C4-2B (cell line): ENCODE data around the gene TXNIP.
A peak's percentile ranks its signal among the peaks of the same experiment; 100 is the strongest.

Source experiments
- H3K27ac ChIP-seq: fragments of 450-650 bp; 2 replicates; pipeline ENCODE4 v1.5.1; 2017
- ZFX ChIP-seq: fragments of 450-650 bp; IDR thresholded peaks from 2 replicates; pipeline ENCODE4 v1.6.1; 2017
- TF ChIP-seq, protein P1 (sequence below): fragments of 450-650 bp; conservative IDR thresholded peaks from 2 replicates; pipeline ENCODE4 v1.5.1; 2017; ENCODE audit warnings: mild to moderate bottlenecking

TXNIP gene, protein sequence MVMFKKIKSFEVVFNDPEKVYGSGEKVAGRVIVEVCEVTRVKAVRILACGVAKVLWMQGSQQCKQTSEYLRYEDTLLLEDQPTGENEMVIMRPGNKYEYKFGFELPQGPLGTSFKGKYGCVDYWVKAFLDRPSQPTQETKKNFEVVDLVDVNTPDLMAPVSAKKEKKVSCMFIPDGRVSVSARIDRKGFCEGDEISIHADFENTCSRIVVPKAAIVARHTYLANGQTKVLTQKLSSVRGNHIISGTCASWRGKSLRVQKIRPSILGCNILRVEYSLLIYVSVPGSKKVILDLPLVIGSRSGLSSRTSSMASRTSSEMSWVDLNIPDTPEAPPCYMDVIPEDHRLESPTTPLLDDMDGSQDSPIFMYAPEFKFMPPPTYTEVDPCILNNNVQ

DNA sequence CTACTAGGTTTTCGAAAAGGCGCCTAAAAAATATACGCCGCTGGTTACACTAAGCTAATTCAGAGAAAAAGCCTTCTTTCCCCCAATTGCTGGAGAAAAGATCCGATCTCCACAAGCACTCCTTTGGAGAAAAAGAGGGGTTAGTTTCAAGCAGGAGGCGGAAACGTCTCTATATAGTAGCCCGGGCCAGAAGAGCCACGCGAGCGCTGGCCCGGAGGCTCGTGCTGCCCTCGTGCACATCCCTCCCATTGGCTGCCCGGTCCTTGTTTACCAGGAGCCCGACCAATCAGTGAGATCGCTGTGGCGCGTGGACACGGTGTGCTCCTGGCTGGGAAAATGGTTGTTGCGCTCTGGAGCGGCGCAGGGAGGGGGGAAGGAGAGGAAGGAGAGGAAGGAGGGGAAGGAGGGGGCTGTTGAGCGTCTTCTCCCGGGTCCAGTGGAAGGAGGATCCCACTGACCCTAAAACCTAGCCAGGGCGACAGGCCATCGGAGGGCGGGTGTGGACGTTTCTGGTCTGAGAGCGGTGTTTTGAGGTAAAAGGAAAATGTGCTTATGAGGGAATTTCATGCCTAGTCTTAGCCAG is at the start of gene TXNIP:
TXNIP (minus strand) TSS at position 147 of the 583 bp plus-strand sequence. CDS start 313 bp downstream, outside the sequence.
- TF ChIP-seq, protein P1, sequence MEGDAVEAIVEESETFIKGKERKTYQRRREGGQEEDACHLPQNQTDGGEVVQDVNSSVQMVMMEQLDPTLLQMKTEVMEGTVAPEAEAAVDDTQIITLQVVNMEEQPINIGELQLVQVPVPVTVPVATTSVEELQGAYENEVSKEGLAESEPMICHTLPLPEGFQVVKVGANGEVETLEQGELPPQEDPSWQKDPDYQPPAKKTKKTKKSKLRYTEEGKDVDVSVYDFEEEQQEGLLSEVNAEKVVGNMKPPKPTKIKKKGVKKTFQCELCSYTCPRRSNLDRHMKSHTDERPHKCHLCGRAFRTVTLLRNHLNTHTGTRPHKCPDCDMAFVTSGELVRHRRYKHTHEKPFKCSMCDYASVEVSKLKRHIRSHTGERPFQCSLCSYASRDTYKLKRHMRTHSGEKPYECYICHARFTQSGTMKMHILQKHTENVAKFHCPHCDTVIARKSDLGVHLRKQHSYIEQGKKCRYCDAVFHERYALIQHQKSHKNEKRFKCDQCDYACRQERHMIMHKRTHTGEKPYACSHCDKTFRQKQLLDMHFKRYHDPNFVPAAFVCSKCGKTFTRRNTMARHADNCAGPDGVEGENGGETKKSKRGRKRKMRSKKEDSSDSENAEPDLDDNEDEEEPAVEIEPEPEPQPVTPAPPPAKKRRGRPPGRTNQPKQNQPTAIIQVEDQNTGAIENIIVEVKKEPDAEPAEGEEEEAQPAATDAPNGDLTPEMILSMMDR: no peak
- no peak for TF ChIP-seq ZFX
- peak within 1 kb of the TSS; percentile 92 for H3K27ac ChIP-seq

DNA sequence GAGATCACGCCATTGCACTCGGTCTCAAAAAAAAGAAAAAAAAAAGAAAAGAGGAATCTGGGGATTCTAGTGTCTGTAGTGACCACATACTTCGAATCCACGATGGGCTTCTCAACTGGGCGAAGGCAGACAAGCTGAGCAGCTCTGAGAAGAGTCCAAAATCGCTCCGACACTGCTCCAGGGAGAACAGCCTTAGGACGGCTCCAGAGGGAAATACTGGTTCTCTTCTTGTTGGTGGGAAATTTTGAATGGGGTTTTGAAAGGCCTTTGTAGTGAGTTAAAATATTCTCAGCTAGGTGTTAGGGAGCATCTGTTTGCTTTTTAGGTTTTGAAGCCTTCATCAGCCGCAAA is 43.4 kb upstream of the TXNIP start:
- H3K27ac ChIP-seq: no peak overlapping the region
- TF ChIP-seq, protein P1: no peak

DNA sequence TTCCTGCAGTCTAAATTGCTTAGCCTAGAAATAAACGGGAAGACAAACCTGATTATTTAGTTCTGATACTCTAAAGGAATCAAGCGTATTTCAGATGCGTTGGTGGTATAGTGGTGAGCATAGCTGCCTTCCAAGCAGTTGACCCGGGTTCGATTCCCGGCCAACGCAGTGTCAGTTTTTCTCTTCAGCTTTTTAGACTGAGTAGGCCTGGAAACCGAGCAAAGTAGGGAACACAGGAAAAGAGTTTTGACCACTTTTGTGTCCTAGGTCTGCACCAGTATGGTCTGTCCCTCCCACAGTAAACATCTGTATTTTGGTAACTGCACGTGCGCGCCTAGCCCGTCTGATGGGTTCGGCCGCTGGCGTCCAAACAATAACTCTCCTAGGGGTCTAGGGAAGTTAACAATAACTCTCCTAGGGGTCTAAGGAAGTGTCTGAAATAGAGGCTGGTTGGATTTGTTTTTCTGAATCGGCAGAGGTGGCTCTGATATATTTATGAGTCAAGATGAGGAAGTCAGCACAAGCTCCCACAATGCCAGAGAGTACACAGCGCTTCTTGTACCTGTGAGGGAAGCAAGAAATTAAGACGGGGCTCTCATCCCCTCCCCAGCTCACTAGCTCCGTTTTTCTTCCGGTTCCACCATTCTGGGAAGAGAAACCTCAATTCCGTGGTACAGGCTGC is 40.7 kb upstream of the TXNIP start:
- TF ChIP-seq, protein P1: no peak
- TF ChIP-seq ZFX: no peak
- H3K27ac ChIP-seq: peak overlapping the region; percentile 79

DNA sequence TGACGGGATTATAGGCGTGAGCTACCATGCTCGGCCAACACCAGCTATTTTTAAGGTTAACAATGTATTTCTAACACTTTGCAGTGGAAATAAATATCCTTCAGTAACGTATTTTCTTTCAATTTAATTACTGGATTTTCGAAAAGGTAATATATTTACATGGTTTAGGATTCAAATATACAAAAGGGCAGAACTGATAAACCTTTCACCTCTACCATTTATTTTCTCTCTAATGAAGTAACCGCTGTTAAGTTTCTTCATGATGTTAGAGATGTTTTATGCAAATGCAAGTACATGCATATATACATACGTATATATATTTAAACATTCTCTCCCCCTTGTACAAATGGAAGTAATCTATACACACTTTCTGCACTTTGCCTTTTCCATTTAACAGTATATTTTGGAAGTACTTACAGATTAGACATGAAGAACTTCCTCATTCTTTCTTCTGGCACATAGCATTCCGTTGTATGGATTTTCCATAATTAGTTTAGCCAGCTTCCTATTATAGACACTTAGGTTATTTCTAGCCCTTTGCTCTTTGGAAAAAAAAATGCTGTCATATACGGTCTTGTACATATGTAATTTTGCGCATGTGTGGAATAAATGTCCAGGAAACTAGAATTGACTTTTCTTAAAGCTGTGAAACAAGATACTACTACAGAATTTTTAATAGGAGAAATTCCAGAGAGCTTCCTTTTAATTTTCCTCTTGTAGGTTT is 40.0 kb upstream of the TXNIP start:
- TF ChIP-seq, protein P1: no peak
- TF ChIP-seq ZFX: no peak
- peak overlapping the region; percentile 19; the same call in 1 of the 2 replicates for H3K27ac ChIP-seq

DNA sequence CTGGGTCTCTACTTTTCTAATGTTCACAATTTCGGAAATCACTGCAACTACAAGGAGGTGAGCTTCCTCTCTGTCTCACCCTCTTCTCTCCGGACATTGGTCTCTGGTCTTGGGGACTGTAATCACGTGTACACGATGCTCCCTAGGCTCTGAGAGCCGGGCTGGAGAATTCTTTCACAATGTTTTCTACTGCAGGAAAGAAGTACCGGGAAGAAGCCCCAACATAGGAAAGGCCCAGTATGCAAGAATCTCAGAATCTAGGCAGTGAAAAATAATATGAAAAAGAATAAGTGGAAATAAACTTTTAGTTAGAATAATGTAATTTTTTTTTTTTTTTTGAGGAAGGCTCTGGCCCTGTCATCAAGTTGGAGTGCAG is 38.7 kb upstream of the TXNIP start:
- TF ChIP-seq, protein P1: no peak
- TF ChIP-seq ZFX: no peak

DNA sequence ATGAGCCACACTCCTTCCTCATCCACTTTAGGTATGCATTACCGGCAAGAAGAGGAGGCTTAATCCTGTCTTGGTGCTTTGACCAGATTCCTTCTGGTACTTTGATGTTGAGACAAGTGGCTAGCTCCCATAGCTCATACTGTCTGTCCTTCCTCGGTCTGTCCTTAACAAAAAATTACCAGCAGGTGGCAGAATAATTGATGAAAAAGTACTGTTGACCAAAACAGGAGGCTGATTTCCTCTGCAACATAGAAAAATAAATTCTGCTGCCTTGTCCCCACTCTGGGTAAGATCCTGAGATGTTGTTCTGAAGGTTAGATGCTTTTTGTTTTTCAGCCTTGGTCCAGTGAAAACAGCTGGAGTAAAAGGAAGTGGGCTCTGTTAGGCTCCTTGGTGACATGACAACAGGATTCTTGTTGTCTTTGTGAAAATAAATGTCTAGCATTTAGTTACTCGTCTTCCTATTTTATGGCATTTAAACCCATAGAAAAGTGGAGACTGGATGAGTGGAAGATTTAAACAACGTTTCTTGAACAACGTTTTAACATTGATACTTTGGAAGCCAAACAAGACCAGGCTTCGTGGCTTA is 36.3 kb upstream of the TXNIP start:
- TF ChIP-seq, protein P1: peak; percentile 74
- TF ChIP-seq ZFX: no peak
- H3K27ac ChIP-seq: no peak overlapping the region

More for the DNA sequence above, 38.7 kb upstream of the TXNIP start:
- H3K27ac ChIP-seq: no peak overlapping the region
